ENCODE data around the gene MCCD1.
"Not testable (repeated sequence)": the region's sequence is repeated elsewhere in the genome, so short reads cannot be mapped to it uniquely, and the experiment has no call there.

MCCD1 gene

DNA sequence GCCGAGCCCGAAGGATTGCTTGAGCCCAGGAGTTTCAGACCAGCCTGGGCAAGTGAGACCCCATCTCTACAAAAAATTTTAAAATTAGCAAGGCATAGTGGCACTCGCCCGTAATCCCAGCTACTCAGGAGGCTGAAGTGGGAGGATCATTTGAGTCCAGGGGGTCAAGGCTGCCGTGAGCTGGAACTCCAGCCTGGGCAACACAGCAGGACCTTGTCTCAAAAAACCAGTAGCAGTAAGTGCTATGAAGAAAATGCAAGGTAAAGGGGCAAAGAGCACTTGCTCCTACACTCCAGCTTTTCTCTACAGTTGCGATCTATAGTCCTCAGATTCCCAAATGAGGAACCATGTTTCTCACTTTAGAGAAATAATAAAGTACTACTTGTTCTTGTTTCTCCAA lies 14.9 kb downstream of the MCCD1 start:
- DNase-seq (ENCODE audit: low read depth in 2 of 2), result no peak

DNA sequence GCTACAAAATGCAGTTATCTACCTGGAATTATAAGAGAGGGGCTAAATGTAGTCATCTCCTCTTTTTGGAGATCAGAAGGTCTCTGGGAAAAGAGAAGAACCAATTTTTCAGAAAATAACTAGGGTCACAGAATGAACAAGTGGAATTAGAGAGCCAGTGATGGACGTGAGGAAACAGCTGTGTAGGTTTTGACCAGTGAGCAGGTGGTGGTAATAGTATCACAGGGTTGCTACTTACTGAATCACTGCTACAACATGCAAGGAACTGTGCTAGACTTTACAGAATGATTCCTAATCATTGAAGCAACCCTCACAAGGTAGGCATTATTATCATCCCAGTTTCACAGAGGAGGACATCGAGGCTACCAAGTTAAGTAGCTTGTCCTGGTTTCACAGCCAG lies 15.9 kb downstream of the MCCD1 start:
- DNase-seq (ENCODE audit: low read depth in 2 of 2), result no peak

DNA sequence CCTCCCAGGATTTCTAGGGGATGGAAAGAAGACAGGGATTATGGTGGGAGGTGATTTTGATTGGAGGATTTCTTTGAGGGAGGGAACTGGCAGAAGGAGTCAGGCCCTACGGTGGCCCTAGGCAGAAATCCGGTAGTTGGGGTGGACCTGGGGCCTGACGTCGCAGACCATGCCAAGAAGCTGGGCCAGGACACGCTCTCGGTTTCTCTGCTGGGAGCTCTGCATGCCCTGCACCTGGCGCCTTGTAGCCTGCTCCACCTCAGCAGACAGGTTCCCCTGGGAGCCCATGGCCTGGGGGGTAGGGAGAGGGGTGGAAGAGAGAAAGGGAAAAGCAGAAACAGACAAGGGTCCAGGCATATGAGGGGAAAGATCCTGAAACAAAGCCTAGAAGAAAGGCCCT lies 16.5 kb downstream of the MCCD1 start:
- no peak for DNase-seq (ENCODE audit: low read depth in 2 of 2)

DNA sequence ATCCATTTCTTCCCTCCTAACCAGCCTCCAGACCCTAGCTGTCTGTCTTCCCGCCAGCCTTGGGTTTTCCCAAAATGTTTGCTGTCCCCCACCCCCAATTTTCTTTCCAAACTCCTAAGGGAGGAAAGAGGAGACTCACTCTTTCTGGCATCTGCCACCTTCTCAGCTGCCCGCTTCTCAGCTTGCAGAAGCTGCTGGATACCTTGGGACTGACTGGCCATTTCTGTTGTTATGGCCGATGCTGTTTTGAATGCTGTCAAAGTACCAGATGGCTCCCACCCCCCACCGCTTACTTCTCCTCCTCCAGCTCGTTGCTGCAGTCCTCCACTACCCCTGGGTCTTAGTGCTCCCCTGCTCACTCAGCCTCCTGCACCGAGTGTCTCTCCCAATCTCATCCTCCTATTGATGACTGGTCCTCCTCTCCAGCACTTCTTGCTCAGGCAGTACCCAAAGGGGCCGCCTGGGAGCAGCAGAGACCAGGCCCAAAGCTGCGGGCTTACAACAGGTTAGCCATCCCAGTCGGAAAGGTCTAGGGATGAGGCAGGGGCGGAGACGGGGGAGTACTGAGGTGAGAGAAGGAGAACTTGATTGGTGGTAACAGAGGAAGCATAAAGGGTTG lies 17.7 kb downstream of the MCCD1 start, which contains the start of gene ATP6V1G2:
TSS of gene ATP6V1G2 (minus strand) at position 270 of the 619 bp plus-strand sequence. CDS start at position 221, 49 bp downstream.
- DNase-seq (ENCODE audit: low read depth in 2 of 2), result peak; percentile 88

DNA sequence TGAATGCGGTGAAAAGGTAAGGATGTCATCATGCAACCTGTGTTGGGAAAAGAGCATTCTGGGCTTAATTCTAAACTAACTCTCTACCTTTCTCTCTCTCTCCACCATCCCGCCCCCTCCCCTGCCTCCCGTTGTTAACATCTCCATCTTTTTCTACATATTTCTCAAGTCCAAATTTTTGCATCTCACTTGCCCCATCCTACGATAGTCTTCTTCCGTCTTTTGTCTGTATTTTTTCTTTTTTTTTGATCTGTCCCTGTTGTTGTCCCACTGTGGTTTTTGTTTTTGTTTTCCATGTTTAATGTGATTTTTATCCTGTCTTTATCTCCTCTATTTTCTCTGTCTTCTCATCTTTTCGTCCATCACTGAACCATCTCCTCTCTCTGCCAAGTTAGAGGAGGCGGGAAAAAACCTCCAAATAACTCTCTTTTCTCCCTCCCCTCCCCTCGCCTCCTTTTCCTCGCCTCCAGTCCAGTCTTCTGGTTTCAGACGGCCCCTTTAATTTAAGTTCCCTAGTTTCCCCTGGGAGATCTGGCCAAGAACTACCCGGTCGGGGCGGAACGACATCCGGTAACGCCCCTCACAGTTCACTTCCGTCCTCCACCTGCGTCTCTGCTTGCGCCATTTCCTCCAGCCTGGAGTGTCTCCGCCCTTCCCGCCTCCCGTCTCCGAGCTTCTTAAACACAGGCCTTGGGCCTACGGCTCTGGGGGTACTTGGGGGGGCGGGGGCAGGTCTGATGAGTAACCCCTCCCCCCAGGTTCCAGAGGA lies 18.4 kb downstream of the MCCD1 start, which contains the start of gene NFKBIL1:
TSS of gene NFKBIL1 (plus strand) at position 651 of the 769 bp plus-strand sequence. CDS start at position 738, 87 bp downstream.
- peak; percentile 96 to 97 for DNase-seq (ENCODE audit: low read depth in 2 of 2)

DNA sequence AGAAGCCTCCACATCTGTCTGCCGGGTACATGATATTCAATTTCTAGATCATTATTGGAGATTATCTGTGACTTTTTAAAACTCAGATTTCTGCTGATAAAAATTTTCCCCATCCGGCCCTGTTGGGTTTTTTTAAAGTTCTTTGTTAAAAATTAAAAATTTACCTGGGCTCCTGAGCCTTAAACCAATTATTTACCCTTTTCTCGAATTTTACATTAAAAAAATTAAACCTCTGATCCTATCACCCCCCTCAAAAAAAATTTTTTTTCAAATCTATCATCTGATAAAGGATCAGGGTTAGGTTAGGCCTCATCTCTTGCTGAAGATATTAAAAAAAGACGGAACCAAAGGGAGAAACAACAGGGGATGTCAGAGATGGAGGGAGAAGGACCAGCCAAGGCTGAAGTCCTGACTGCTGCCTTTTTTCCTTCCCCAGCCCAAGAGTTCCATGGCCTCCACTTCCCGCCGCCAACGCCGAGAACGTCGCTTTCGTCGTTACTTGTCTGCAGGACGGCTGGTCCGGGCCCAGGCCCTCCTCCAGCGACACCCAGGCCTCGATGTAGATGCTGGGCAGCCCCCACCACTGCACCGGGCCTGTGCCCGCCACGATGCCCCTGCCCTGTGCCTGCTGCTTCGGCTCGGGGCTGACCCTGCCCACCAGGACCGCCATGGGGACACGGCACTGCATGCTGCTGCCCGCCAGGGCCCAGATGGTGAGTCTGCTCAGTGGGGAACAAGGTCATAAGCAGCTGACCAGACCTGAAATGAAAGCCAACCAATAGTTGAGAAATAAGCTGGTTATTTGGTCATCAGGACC lies 19.2 kb downstream of the MCCD1 start:
- no peak for DNase-seq (ENCODE audit: low read depth in 2 of 2)

DNA sequence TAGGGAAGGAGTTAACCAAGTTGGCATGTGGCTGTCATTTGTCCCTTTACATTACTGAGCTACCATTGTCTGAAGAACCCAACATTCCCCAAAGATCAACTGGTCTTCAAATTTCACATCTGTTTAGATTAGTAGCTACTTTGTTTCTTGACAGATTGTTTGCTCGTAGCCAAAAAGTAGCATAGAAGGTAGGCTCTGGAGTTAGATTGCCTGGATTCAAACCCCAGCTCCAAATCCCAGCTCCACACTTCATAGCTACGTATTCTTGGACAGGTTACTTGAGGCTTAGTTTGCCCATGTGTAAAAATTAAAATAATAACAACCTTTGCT lies 19.7 kb downstream of the MCCD1 start:
- no peak for DNase-seq (ENCODE audit: low read depth in 2 of 2)

DNA sequence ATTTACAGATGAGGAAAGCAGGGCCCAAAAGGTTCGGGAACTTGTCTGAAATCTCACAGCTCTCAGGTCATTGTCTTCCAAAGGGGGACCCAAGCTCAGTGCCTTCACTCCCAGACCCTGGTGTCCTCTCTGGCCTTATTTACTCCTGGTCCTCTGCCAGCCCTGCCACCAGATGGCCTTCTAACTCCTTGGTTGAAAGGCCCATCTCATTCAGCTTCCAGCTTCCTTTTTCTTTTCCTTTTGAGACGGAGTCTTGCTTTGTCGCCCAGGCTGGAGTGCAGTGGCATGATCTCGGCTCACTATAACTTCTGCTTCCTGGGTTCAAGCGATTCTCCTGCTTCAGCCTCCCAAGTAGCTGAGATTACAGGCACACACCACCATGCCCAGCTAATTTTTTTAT lies 22.6 kb downstream of the MCCD1 start:
- DNase-seq (ENCODE audit: low read depth in 2 of 2), result not testable (repeated sequence)

DNA sequence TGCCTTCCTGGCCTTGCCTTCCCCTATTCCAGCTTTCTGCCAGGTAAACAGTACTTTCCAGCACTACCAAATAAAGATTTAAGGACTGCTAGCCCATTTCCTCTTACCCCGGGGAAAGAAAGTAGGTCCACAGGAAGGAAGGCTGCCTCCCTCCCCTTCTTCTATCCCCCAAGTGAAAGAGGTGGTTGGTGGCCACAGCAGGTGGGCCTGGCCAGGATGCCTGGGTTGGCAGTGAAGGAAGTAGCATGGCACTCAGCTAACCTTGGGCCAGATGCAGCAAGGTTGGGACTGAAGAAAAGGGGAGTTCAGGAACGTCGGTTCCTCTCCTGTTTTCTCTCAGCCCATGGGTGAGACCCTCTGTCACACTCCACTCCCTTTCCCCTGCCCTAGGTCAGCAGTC lies 27.5 kb downstream of the MCCD1 start:
- no peak for DNase-seq (ENCODE audit: low read depth in 2 of 2)

DNA sequence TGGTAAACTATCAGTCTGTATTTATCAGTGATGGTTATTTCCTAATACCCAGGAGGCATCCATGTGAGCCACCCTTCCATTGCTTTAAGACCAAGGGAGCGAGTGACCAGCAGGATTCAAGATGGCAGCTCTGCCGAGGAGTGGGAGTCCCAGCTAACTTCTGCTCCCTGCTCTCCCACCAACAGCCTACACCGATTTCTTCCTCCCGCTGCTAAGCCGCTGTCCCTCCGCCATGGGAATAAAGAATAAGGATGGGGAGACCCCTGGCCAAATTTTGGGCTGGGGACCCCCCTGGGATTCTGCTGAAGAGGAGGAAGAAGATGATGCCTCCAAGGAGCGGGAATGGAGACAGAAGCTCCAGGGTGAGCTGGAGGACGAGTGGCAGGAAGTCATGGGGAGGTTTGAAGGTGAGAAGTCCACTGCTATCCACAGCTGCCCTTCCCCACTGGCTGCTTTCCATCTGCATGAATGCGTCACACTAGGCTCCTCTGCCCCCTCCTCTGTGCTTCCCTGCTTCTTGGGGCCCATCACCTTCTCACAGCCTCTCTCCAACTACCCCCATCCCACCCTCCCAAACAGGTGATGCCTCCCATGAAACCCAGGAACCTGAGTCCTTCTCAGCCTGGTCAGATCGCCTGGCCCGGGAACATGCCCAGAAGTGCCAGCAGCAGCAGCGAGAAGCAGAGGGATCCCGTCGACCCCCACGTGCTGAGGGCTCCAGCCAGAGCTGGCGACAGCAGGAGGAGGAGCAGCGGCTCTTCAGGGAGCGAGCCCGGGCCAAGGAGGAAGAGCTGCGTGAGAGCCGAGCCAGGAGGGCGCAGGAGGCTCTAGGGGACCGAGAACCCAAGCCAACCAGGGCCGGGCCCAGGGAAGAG lies 28.9 kb downstream of the MCCD1 start:
- DNase-seq (ENCODE audit: low read depth in 2 of 2), result no peak

DNA sequence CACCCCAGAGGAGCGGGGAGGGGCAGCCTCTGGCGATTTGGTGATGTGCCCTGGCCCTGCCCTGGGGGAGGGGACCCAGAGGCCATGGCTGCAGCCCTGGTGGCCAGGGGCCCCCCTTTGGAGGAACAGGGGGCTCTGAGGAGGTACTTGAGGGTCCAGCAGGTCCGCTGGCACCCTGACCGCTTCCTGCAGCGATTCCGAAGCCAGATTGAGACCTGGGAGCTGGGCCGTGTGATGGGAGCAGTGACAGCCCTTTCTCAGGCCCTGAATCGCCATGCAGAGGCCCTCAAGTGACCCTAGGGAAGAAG lies 29.5 kb downstream of the MCCD1 start:
- DNase-seq (ENCODE audit: low read depth in 2 of 2), result no peak

DNA sequence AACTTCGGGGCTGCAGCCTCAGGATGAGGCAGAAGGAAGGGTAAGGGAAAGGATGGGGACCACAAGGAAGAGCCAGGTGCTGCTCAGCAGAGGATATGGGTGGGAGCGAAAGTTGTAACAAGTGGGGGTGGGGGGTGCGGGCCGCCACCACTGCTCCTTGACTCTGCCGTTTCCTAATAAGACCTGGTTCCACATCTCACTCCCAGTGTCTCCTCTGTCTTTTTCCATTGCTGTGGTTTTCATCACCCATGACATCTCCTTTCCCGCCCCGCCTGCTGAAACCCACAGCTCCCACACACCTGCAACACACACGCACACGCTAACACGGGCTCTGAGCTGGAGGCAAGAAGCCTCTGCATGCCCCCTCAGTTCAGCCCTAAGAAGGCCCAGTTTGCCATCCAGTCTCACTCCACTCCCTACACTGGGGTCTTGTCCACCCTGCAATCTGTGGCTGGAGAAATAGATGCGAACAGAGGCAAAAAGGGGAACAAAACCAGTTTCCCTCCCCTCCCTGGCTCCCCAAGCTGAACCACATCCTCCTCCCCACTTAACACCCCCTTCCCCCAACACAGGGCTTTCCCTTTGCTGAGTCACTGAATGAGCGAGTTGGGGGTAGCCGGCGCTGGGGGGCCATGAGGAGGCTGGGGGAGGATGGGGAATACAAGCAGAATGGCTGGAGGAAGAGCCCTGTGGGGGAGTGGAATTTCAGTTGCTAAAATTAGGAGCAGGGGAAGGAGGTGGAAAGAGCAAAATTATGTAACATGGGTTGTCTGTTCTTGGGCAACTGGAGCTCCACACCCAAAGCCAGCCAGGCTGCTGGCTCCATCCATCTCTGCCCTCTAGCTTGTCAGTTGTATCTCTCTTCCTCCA lies 30.1 kb downstream of the MCCD1 start:
- DNase-seq (ENCODE audit: low read depth in 2 of 2), result no peak

DNA sequence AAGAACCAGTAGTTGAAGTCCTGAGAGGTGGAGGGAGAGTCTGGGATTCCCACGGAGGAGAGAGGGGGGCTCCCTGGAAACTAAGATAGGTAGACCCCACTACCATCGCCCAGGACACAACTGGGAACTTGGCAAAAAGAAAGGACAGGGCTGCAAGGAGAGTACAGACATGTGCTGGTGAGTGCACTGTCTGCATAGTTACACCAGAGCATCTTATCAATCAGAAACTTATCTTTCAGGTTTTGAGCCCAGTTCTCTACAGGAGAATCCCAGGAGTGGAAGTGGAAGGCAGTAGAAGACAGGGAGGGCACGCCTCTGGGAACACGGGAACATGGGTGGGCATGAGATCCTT lies 30.8 kb downstream of the MCCD1 start:
- no peak for DNase-seq (ENCODE audit: low read depth in 2 of 2)

DNA sequence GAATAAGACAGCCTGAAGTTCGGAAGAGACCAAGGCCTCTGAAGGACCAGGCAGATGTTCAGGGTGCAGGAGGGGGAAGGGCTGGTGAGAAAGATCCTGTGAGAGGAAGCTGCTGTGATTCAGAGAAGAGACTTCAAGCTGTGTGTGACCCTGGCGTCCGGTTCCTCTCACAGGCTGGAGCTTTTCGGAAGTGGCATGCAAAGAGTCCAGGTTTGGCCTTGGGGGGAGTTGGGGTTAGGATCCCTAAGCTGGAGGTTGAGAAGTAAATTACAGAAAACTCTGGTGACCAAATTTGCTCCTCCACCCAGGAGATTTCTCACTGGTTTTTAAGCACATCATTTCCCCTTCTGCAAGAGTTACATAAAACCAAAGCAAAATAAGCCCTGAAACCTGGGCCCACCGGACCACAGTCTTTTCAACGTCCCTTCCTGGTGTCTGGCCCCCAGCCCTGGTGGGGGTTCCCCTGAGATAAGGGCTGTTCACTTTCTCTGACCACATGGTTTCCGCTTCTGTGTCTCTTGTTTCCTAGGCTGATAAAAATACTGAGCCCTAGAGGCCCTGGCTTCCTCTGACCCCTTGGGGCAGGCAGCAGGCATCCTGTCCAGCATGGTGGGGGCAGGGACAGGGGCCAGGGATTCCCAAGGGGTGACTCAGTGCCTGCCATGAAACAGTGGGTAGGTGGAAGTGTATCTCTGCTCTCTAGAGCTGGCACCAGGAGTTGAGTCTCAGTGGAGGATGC lies 31.4 kb downstream of the MCCD1 start:
- DNase-seq (ENCODE audit: low read depth in 2 of 2), result no peak

DNA sequence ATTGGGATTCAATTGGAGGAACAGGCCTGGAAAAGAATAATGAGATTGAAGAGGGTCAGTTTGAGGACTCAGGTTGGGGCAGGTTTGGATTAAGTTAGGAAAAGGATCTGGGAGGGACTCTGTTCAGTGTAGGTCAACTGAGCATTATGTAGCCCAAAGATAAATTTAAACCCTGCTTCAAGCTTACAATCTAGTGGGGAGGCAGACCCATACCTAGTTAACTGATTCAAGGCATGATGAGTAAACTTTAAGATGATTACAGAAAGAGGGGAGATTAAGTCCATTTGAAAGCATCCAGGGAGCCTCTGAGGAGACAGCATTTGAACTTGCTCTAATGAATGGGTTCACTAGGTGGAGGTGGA lies 31.9 kb downstream of the MCCD1 start:
- DNase-seq (ENCODE audit: low read depth in 2 of 2), result no peak

DNA sequence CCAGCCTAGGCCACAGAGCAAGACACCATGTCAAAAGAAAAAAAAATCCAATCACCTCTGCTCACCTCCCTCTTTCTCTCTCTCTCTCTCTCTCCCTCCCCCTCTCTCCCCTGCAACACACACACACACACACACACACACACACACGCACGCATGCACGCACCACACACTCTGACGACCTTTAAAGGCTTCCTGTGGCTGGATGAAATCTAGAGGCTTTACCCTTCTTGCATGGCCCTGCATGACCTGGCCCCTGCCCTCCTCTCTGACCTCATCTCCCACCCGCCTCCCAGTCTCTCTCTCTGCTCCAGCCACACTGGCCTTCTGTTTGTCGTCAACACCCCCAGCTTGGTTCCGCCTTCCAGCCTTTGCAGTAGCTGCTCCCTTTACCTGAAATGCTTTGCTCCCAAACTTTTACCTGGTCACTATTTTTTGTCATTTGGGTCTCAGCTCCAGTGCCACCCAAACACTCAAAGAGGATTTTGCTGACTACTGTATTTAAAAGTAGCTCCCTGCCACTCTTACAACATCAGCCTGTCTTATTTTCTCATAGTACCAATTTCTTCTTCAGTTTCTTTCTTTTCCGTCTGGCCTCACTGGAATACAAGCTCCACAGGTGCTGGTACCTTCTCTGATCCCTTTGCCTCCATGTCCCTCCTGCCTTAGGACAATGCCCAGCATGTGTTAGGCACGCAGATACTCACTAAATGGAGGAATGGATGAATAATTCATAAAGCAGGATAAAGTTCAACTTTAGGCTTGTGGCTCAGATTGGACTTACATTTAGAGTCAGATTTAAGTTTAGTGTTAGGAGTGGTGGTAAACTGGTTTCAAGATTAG lies 39.0 kb downstream of the MCCD1 start:
- no peak for DNase-seq (ENCODE audit: low read depth in 2 of 2)

DNA sequence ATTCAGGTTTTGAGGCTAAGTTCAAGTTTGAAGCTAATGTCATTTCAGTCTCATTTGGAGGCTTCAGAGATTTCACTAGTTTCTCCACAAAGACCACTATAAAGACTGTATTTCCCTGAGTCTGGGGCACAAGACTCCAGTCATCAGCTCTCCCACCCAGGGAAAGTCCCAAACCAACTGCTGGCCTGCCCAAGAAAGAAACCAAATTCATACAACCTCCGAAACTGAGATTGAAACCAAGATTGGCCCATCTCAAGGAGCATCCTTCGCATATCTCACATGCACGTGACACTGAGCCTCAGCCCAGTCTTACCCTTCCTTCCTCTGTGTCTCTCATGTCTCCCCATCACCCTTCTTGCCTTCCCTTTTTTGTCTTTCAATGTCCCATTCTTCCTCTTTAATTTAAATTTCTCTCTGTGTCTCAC lies 39.8 kb downstream of the MCCD1 start:
- no peak for DNase-seq (ENCODE audit: low read depth in 2 of 2)

DNA sequence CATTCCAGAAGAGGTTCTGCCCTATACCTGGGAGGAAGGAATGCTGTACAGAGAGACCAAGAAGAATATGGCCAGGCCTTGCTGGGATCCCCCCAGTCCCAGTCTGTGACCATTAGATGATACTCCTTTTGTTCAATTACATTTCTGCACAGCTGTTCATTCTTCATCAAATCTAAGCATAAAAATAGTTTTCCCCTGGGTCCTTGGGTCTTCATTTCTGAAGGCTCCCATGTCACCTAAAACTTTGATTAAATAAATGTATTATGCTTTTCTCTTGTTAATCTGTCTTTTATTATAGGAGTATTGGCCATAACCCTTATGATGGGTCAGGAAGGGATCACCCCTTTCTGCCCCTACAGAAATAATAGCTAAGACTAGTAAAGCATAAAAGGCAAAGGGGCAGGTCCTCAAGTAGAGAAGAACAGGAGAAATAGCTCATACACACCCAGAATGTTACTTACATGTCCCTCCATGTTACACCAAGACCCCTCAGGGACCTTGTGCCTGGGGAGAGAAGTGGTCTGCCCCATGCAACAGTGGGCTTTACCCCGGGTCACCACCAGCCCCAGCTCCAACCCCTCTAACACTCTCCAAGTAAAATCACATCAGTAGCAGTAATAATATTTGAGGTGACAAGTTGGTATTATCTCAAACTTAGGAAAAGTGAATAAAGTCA lies 41.2 kb downstream of the MCCD1 start:
- DNase-seq (ENCODE audit: low read depth in 2 of 2), result no peak
